GM12801 (cell line): ENCODE measurements around the gene EGFR.

ENCODE experiments used
- CTCF ChIP-seq: IDR thresholded peaks from one replicate; pipeline ENCODE4 v1.5.1; 2011; ENCODE audit warnings: control low read depth; ENCODE audit not compliant: insufficient read length; ENCODE audit errors: extremely low read depth

EGFR gene

DNA sequence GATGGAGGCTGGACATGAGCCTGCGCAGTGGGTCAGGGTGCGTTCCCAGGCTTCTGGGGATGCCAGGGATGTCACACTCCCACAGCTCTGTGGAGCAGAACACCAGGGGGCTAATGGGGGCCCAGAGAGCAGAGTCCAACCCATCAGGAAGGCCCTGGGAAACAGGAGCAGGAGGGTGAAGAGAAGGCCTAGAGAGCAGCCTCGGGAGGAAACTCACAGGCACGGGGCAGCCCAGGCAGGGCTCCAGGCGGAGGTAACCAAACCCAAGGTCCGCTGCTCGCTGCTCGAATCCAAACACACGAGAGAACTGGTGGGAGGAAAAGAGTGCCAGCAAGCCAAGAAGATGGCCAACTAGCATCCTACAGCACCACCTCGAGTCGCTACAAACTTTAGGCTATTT, 215.6 kb downstream of the EGFR start:
- no peak for TF ChIP-seq CTCF

DNA sequence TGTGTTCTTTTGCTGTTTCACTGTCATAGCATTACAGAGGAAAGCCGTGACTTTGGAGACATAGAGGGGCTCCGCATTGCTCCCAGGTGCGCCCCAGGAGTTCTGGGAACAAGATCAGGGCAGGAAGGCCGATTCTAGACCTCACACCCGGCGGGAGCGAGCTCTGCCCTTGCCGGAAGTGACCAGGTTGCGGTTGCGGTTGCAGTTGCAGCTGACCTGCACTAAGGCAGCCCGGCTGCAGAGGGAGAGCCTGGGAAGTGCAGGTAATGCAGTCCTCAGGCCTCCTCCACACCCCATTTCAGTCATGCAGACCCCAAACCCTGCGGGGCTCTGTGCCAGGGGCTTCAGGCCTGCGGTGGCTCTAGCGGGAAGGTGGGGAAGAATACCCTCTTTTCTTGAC, 216.3 kb downstream of the EGFR start:
- no peak for TF ChIP-seq CTCF

GRCh38 chr7:55235801-55236200, 217.0 kb downstream of the EGFR start:
- no peak for TF ChIP-seq CTCF

DNA sequence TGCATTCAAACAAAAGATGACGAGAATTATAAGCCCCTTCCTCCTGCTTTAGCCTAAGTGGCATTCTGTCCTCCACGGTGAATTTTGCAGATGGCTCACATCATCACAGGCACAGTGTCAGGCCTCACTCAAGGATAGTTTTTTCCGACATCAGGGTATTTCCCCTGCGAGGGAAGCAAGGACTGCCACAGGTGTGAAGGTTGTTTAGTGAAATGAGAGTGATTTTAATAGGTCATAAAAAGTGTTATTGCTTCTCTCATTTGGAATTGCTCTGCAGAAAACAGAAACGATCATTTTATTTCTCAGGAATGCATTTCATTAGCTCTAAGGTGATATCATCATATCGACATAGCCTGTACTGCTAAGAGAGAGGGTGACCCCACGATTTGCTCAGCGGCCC, 217.7 kb downstream of the EGFR start:
- TF ChIP-seq CTCF = no peak

DNA sequence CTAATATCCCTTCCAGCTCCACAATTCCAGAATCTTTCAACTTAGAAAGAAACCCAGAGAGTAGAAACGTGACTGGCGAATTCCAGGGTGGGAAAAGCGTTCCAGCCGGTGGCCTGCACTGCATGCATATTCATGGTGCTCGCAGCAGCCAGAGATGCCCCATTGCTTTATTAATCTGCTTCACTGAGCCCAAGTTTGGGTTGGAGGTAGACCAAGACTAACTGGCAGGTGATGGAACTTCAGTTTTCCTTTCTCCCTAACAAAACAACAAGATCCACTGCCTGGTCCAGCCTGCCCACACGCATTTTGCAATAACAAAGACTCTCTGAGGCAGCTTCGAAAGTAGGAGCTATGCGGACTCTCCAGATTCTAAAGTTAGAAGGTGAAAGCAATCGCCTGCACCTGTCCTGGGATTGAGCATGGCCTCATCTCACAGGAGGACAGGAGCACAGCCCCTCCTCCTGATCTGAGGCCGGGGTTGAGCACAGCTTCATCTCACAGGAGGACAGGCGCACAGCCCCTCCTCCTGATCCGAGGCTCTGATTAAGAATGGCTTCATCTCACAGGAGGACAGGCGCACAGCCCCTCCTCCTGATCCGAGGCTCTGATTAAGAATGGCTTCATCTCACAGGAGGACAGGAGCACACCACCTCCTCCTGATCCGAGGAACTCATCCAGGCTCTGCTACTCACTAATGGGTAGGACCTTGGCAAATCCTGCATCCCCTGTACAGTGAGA, 218.5 kb downstream of the EGFR start:
- no peak for TF ChIP-seq CTCF

- TF ChIP-seq CTCF = no peak
Observed at GRCh38 chr7:55239406-55239805, 220.6 kb downstream of the EGFR start.

DNA sequence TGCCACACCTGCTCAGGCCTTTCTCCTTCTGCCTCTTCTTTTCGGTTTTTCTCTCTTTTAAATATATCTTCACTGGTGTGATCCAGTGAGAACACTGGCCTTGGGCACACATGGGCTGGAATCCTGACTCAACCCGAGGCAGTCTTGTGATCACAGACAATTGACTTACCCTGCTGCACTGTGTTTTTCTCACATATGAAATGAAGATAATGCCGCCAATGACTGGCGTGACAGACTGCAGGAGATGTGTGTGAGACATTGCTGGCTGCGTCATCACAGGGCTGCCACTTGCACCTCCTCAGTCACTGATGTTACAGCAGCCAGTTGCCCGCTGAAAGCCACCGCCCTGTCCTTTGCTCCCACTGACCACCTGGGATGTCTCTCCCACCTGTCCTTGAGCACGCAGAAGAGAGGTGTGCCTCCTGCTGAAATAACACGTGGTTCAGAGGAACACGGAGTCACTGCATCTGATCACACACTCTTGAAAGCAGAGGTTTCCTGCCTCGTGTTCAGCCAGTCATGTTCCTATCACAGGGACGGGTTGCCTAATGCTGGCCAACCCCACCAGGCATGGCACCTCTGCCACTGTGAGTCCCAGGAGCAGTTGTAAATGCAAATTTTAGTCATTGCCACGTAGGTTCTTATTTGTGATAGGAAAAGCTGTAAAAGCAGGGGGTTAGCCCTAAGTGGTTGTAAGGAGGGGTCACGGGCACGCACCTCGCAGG, 221.8 kb downstream of the EGFR start:
- no peak for TF ChIP-seq CTCF
